Measurements from ENCODE around the gene PRRT4.

The PRRT4 gene

GRCh38 chr7:128361411-128362379, at the start of gene PRRT4:
TSS of gene PRRT4 (minus strand) at chr7:128361690.
- peak; percentile 25 to 59 for DNase-seq

GRCh38 chr7:128410451-128410753, 48.9 kb upstream of the PRRT4 start:
- DNase-seq: no peak

- peak; percentile 82 to 90 for DNase-seq
Observed at GRCh38 chr7:128409596-128410450, 48.3 kb upstream of the PRRT4 start, which contains the start of gene IMPDH1. TSS of gene IMPDH1 (minus strand) at chr7:128409982. CDS start at chr7:128409901, 81 bp downstream.

GRCh38 chr7:128408709-128409595, 47.5 kb upstream of the PRRT4 start:
- no peak for DNase-seq

- no peak for DNase-seq
Observed at GRCh38 chr7:128407751-128408708, 46.5 kb upstream of the PRRT4 start.

- no peak for DNase-seq
Observed at GRCh38 chr7:128407233-128407589, 45.7 kb upstream of the PRRT4 start.

- no peak for DNase-seq
Observed at GRCh38 chr7:128406314-128407232, 45.1 kb upstream of the PRRT4 start.

- peak; percentile 51 to 75 for DNase-seq
Observed at GRCh38 chr7:128405471-128406313, 44.2 kb upstream of the PRRT4 start.

GRCh38 chr7:128404886-128405470, 43.5 kb upstream of the PRRT4 start:
- DNase-seq: no peak

- DNase-seq: no peak
Observed at GRCh38 chr7:128404143-128404681, 42.7 kb upstream of the PRRT4 start.

- DNase-seq: no peak
Observed at GRCh38 chr7:128403676-128404075, 42.2 kb upstream of the PRRT4 start.

- DNase-seq: no peak
Observed at GRCh38 chr7:128402356-128402755, 40.9 kb upstream of the PRRT4 start.

- DNase-seq: no peak
Observed at GRCh38 chr7:128400566-128400965, 39.1 kb upstream of the PRRT4 start.

GRCh38 chr7:128399991-128400390, 38.5 kb upstream of the PRRT4 start:
- DNase-seq: no peak

- no peak for DNase-seq
Observed at GRCh38 chr7:128398841-128399135, 37.3 kb upstream of the PRRT4 start.

GRCh38 chr7:128398016-128398840, 36.7 kb upstream of the PRRT4 start:
- peak; percentile 22 to 49 for DNase-seq

GRCh38 chr7:128396357-128396756, 34.9 kb upstream of the PRRT4 start:
- DNase-seq: no peak

GRCh38 chr7:128395748-128396147, 34.3 kb upstream of the PRRT4 start:
- no peak for DNase-seq

All from CD4-positive, alpha-beta T cell treated with Interferon alpha-2 for 1 hour (primary cell).